ENCODE results near the gene SLCO1B1. TPM values are rescaled to one million over a fixed set of nuclear protein-coding genes. Genes with fewer than 3 reads are reported as not detected.

The SLCO1B1 gene
- total and polyA plus RNA-seq, 2 donors (not counting 3 experiments of a cell fraction or from before 2014, with no cell fraction given) = not detected

DNA sequence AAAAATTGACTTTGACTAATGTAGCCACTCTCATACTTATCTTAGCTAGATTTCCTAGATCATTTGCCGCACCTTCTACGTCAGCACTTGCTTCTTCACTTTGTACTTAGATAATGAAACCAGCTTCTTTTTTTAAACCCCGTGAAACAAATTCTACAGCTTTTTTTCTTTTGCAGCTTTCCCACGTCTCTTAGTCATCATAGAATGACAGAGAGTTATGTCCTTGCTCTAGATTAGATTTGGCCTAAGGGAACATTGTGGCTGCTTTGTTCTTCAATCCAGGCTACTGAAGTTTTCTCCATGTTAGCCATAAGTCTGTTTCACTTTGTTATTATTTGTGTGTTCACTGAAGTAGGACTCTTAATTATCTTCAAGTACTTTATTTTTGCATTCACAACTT, 108.9 kb downstream of the SLCO1B1 start:
- Histone ChIP-seq H3K9me3 (replicated peaks; ENCODE audit: control insufficient read depth, insufficient read depth, low read length) (no peaks in the 10 kb centered on the region), H3K27me3 (ENCODE audit: control insufficient read depth in 2 of 2, insufficient read depth in 2 of 2, low read length in 2 of 2) (no peaks in the 10 kb centered on the region), H3K27ac (ENCODE audit: insufficient read depth, low read depth, low read length) (no peak overlapping the region), H3K9me1 (replicated peaks; ENCODE audit: control insufficient read depth, extremely low read depth, insufficient read depth, low read length) (peaks cover 2% of the 10 kb centered on the region), H3K36me3 (ENCODE audit: control insufficient read depth in 2 of 2, extremely low read depth in 1 of 2, insufficient read depth in 2 of 2, low read length in 2 of 2) (no peaks in the 10 kb centered on the region), H3K9ac (replicated peaks; ENCODE audit: extremely low read depth, insufficient read depth, low read length) (no peak overlapping the region), H3K4me2 (ENCODE audit: insufficient read depth, low read length) (no peak overlapping the region), H4K20me1 (replicated peaks; ENCODE audit: control insufficient read depth, extremely low read depth, insufficient read depth, low read length) (no peaks in the 10 kb centered on the region), H3K79me2 (ENCODE audit: control insufficient read depth, insufficient read depth, low read length) (no peaks in the 10 kb centered on the region), H3K4me1 (ENCODE audit: control insufficient read depth, extremely low read depth, insufficient read depth, low read length) (no peaks in the 10 kb centered on the region), H2AFZ (ENCODE audit: low read depth, low read length) (no peak overlapping the region), H3K4me3 (replicated peaks in 1 of 3; ENCODE audit: insufficient read depth in 1 of 3, low read depth in 1 of 3, low read length in 3 of 3) (no peak overlapping the region)
- ChIA-PET CTCF (interaction anchor here (1.4 to 1.6 kb wide), 3 partner anchors 9 to 12 kb away, joined by 5 to 6 read pairs (median 5); no protein-coding TSS in a partner anchor), POLR2A (no interaction called here)
- dilution Hi-C loops (cut with MboI; ENCODE audit: extremely low pct_ligation_motif_present, low sequenced_read_pairs) (no loop called here), intact Hi-C loops (cut with micrococcal nuclease) (no loop called here)
- no TSS peak for BruUV-seq (replicated peaks)
- FAIRE-seq = no peak
- TF ChIP-seq EZH2 (IDR thresholded peaks at IDR 0.05; ENCODE audit: borderline replicate concordance, low read depth, low read length, severe bottlenecking) = no peak
- no peak for TF ChIP-seq GATA2 (IDR thresholded peaks at IDR 0.05; ENCODE audit: insufficient read depth, insufficient read length, low read depth, low read length)
- TF ChIP-seq, protein P1, sequence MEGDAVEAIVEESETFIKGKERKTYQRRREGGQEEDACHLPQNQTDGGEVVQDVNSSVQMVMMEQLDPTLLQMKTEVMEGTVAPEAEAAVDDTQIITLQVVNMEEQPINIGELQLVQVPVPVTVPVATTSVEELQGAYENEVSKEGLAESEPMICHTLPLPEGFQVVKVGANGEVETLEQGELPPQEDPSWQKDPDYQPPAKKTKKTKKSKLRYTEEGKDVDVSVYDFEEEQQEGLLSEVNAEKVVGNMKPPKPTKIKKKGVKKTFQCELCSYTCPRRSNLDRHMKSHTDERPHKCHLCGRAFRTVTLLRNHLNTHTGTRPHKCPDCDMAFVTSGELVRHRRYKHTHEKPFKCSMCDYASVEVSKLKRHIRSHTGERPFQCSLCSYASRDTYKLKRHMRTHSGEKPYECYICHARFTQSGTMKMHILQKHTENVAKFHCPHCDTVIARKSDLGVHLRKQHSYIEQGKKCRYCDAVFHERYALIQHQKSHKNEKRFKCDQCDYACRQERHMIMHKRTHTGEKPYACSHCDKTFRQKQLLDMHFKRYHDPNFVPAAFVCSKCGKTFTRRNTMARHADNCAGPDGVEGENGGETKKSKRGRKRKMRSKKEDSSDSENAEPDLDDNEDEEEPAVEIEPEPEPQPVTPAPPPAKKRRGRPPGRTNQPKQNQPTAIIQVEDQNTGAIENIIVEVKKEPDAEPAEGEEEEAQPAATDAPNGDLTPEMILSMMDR (IDR thresholded peaks at IDR 0.05; ENCODE audit: extremely low read depth in 1 of 2, insufficient read depth in 1 of 2, low read depth in 1 of 2, low read length in 2 of 2) = no peak
- TF ChIP-seq JUN (IDR thresholded peaks at IDR 0.05; ENCODE audit: borderline replicate concordance, insufficient read depth, insufficient read length, low read depth) = no peak
- TF ChIP-seq FOS (IDR thresholded peaks at IDR 0.05; ENCODE audit: borderline replicate concordance, insufficient read depth, low read length) = no peak
- TF ChIP-seq, protein P2, sequence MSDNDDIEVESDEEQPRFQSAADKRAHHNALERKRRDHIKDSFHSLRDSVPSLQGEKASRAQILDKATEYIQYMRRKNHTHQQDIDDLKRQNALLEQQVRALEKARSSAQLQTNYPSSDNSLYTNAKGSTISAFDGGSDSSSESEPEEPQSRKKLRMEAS (IDR thresholded peaks at IDR 0.05; ENCODE audit: insufficient read depth, insufficient read length) = no peak
- no peak for TF ChIP-seq POLR2A (IDR thresholded peaks at IDR 0.05; ENCODE audit: low read depth, low read length)
- no peak for TF ChIP-seq POLR2AphosphoS5 (IDR thresholded peaks at IDR 0.05; ENCODE audit: insufficient read depth, low read depth, low read length)
- TF ChIP-seq MYC (IDR thresholded peaks at IDR 0.05; ENCODE audit: low read depth, low read length) = no peak
- no peak for DNase-seq (ENCODE audit: low read depth, low spot score)
